HG03039 (cell line): ENCODE data around the gene ZNHIT3.
A peak's percentile ranks its signal among the peaks of the same experiment; 100 is the strongest.
"Not testable (repeated sequence)": the region's sequence is repeated elsewhere in the genome, so short reads cannot be mapped to it uniquely, and the experiment has no call there.

Experiments
- ATAC-seq: cut with Tn5 transposase; IDR thresholded peaks from one replicate; pipeline ENCODE4 v1.9.1; 2021; ENCODE audit warnings: mild to moderate bottlenecking, moderate library complexity; ENCODE audit not compliant: unreplicated experiment

Gene ZNHIT3

GRCh38 chr17:36482611-36483504, 3.6 kb upstream of the ZNHIT3 start:
- ATAC-seq, result no peak

DNA sequence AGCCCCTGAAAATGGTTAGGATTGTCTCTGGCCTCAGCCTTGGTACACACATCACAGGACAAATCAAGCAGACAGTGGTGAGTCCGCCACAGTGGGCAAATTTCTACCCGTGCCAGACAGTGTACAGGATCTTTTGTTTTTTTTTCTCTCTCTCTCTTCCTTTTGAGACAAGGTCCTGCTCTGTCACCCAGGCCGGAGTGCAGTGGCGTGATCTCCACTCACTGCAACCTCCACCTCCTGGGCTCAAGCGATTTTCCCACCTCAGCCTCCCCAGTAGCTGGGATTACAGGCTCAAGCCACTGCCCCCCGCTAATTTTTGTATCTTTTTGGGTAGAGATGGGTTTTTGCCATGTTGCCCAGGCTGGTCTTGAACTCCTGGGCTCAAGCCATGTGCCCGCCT, 2.5 kb upstream of the ZNHIT3 start:
- not testable (repeated sequence) for ATAC-seq

- no peak for ATAC-seq
These were observed 1.5 kb upstream of the ZNHIT3 start for GRCh38 chr17:36485027-36485426.

DNA sequence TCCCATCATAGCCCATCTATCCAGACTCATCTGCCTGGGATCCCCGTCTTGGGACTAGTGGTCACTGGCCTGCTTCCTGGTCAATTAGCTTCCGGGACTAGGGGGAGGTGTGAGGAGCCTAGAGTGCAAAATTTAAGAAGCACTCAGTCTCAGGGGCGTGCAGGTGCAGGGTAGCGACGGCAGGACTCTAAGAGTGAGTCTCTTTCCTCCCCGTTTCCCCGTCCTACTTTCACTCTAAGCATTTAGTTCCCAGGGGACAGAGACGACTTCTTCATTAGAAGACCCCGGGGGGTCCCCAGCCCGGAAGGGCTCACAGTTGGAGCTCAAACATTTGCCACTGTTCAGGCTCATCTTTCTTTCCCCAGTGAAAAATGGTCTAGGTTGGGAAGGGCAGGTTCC, 677 bp upstream of the ZNHIT3 start:
- ATAC-seq, result peak; percentile 10

GRCh38 chr17:36493956-36494355, 7.5 kb downstream of the ZNHIT3 start:
- no peak for ATAC-seq

DNA sequence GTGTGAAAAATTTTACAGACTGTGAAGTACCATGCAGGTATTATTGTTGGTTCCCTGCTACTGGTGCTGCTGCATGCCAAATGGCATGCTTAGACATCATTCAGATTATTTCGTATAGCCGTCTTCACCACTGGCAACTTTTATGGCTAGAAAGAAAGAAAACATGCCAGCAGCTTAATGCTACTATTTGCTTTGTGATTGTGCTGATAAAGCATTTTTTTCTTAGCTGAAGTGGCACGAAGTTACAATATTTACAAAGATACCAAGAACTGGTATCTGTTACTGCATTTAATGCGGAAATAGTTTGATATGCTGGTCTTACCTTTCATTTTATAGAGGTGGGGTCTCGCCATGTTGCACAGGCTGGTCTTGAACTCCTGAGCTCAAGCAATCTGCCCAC, 8.2 kb downstream of the ZNHIT3 start:
- ATAC-seq, result no peak

GRCh38 chr17:36495076-36495578, 8.6 kb downstream of the ZNHIT3 start:
- no peak for ATAC-seq

DNA sequence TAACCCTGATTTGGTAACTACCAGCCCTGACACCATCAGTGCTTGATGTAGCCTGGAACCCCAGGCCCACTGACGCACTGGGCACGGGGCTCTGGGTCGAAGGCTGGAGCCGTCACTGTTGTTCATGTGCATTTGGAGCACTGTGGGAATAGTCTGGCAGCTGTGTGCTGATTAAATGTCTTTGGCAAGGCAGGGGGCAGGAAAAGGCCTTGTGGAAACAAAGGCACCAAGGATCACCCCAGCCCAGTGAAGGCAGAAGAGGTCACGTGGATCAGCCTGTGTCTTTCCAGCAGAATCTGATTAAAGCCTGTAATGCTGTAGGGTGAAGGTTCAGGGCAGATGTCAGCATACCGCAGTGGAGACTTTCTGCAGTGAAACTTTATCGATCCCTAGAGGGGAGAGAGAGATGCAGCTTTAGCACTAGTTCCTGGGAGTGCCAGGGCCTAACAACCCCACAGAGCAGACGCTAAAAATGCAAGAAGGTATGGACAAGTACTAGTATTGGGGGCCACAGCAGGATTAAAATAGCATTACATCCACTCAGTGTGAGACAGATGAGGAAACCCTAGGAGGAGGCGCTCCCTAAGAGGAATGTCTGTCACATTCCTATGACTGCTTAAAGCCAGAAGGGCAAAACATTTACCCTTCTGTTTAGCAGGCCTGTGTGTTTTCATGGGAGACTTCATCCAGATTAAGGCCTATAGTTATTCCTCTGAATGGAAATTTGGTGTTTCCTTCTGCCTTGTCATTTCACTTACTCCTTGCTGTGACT, 9.7 kb downstream of the ZNHIT3 start:
- ATAC-seq, result no peak

- no peak for ATAC-seq
These were observed 11.7 kb downstream of the ZNHIT3 start for GRCh38 chr17:36498155-36498554.

DNA sequence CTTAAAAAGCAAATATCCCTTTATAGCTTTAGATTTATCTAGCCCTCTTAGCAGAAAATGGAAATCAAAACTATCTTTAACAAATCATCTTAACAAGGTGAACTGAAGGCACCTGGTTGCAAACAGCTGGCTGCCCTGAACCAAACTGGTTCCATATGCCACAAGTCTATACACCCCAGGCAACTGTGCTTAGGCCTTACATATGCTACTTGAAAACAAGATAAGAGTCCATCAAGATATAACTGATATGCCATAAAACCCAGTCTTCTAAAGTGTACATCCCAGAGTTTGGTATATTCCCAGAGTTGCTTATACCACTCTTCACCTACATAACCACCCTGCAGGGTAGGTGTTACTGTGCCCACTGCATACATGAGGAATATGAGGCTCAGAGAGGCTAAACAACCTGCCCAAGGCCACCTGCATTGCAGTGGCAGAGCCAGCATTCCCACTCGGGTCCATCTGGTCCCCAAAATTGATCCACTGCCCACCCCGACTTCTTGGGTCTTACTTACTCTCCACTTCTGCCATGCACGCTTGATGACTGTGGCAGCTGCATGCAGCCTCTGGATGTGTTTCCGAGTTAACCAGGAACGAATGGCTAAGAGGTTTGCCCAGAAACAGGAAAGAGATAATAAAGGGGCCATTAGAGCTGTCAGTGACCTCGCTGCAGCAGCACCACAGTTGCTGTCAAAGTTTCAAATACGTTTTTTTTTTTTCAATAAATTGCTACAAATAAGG, 12.2 kb downstream of the ZNHIT3 start:
- no peak for ATAC-seq

DNA sequence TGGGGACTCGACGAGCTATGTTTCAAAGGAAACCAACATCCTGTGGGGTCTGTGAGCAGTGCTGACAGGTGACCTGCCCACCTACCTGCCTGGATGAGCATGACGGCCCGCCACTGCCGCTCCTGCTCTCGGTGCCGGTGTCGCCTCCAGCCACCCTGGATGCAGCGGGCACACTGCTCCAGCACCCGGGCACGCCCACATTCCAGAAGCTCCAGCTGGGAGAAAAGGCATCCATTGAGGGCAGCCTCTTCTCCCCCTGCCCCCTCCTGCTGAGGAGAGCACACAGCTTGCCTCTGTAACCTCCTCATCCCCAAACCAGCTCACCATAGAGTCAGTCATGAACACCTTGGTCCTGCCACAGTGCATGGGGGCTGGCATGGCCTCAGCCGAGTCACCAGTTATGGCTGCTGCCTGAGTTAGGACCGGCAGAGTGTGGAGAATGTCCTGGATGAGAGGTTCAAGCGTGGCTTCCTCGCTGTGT, 14.3 kb downstream of the ZNHIT3 start:
- ATAC-seq, result no peak

DNA sequence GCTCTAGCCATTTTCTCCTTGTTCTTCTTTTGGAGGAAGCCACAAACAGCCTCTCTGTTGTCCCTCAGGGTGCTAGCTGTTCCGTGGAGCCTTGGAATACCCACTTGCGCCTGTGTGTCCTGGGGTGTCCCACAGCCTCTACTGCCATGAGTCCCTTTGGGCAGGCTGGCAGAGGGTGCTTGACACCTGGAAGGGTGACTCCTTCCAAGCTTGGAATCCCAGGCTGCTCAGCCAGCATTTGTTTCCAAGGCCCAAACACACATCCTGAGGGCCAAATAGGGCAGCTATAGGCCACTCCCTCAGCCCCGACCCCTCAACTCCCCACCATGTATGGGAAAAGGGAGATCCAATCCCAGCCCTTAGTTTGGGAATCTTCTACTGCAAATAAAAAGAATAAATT, 14.9 kb downstream of the ZNHIT3 start:
- no peak for ATAC-seq

- no peak for ATAC-seq
These were observed 15.5 kb downstream of the ZNHIT3 start for GRCh38 chr17:36501963-36502362.

DNA sequence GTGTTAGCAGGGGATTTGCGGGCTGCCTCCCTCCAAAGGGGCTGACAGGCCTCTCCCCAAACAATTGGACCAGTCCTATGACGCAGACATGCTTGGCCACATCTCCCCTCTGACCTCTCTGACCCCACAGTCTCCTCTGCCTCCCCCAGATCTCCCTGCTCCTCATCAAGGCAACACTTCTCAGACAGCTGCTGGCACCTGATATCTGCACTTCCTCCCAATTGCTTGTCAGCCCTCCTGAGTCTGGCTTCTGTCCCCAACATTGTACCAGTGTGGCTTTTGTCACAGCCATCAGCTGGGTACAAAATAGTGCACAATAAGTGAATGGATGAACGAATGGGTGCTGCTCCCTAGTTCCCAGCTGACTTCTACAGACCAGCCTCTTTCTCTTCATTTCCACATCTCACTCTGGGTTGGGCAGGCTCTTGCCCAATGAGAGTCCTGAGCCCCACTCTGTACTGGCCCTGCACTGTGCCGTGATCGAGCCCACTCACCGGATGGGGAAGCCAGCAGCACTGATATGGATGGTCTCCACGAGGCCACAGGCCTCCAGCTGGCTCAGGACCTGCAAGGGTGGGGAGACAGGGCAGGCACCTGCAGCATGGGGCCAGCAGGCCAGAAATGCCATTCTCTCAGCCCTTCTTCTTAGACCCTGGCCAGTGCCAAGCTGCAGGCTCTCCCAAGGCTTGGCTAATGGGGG, 17.1 kb downstream of the ZNHIT3 start:
- ATAC-seq, result no peak

DNA sequence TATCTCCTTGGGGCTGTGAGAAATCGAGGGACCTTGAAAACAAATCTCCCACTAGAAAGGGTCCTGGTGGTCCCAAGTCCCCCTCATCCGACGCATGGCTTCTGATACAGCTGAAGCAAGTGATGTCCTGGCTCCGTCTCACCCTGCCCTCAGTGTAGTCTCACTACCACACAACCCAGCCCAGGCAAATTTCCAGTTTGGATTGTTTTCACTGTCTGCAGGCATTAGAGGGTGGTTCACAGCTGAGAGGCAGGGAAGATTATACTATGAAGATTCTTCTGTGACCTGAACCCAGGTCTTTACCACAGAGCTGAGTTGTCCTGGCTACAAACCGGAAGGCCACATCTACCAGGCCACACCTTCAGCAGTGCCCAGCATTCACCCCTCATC, 17.7 kb downstream of the ZNHIT3 start:
- no peak for ATAC-seq

DNA sequence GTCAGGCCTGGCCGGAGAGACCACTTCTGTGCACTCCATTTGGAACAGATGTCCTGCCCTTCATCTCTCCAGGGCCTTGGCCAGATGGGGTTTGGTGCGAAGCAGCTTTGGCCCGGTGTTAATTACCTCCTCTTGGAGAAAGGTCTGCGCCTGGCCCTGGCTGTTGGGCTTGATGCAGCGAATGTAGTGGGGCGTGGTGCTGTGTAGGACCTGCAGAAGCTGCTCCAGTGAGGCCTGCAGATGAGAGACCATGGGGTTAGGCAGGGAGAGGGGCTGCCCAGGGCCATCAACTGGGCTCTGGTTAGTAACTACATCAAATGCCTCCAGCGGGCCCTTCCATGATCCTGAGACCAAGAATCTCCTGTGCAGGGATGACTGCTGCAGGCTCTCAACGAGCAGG, 18.7 kb downstream of the ZNHIT3 start:
- no peak for ATAC-seq

- no peak for ATAC-seq
These were observed 19.9 kb downstream of the ZNHIT3 start for GRCh38 chr17:36506249-36506826.

GRCh38 chr17:36506831-36507230, 20.4 kb downstream of the ZNHIT3 start:
- ATAC-seq, result no peak

GRCh38 chr17:36507266-36507665, 20.8 kb downstream of the ZNHIT3 start:
- no peak for ATAC-seq

- ATAC-seq, result not testable (repeated sequence)
These were observed 22.0 kb downstream of the ZNHIT3 start for GRCh38 chr17:36508439-36508838.
